GM04503 (cell line): ENCODE measurements around the gene SNX21.
"Not testable (repeated sequence)": the region's sequence is repeated elsewhere in the genome, so short reads cannot be mapped to it uniquely, and the experiment has no call there.

Source experiments
- DNase-seq: peaks from one replicate; pipeline ENCODE4 v3.0.0-alpha.2; 2012; ENCODE audit warnings: low read depth

The SNX21 gene, protein sequence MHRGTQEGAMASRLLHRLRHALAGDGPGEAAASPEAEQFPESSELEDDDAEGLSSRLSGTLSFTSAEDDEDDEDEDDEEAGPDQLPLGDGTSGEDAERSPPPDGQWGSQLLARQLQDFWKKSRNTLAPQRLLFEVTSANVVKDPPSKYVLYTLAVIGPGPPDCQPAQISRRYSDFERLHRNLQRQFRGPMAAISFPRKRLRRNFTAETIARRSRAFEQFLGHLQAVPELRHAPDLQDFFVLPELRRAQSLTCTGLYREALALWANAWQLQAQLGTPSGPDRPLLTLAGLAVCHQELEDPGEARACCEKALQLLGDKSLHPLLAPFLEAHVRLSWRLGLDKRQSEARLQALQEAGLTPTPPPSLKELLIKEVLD

GRCh38 chr20:45833030-45833882, at the start of gene SNX21:
Gene SNX21 (plus strand): TSS chr20:45833799. CDS start chr20:45833920, 121 bp downstream.
- DNase-seq, result peak; percentile 89

- DNase-seq, result no peak
Measured at GRCh38 chr20:45788351-45788750, 45.2 kb upstream of the SNX21 start.

GRCh38 chr20:45792317-45793118, 41.1 kb upstream of the SNX21 start:
- DNase-seq, result no peak

DNA sequence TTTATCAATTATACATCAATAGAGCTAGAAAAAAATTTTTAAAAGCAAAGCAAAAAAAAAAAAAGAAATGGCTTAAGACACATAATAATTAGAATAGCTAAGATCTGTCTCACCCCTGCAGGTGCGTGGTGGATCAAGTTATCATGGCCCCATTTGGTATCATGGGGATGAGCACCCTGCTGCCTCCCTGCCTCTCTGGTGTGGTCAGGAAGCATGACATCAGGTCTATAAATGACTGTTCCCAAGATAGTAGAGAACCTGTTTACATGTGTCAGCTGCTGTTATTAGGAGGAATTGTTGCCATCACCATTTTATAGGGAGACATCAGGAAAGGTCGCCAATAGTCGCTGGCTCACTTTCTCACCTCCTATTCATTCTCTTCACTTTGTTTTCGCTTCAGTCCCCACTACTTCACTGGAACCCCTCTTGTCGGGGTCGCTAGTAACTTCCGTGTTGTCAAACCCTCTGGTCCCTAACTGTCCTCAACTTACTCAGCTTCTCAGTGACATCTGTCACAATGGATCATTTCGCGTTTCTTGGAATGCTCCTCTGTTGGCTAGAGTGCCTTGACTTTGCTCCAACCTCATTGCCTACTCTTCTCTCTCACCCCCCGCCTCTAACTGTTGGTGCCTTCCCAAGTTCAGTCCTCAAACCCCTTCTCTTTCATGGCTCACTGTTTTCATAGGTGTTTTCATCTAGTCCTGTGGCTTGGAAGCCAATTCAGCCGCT, 37.1 kb upstream of the SNX21 start:
- no peak for DNase-seq

GRCh38 chr20:45797510-45797909, 36.1 kb upstream of the SNX21 start:
- DNase-seq, result not testable (repeated sequence)

DNA sequence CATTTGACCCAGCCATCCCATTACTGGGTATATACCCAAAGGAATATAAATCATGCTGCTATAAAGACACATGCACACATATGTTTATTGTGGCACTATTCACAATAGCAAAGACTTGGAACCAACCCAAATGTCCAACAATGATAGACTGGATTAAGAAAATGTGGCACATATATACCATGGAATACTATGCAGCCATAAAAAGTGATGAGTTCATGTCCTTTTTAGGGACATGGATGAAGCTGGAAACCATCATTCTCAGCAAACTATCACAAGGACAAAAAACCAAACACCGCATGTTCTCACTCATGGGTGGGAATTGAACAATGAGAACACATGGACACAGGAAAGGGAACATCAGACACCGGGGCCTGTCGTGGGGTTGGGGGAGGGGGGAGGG, 35.6 kb upstream of the SNX21 start:
- DNase-seq, result not testable (repeated sequence)

DNA sequence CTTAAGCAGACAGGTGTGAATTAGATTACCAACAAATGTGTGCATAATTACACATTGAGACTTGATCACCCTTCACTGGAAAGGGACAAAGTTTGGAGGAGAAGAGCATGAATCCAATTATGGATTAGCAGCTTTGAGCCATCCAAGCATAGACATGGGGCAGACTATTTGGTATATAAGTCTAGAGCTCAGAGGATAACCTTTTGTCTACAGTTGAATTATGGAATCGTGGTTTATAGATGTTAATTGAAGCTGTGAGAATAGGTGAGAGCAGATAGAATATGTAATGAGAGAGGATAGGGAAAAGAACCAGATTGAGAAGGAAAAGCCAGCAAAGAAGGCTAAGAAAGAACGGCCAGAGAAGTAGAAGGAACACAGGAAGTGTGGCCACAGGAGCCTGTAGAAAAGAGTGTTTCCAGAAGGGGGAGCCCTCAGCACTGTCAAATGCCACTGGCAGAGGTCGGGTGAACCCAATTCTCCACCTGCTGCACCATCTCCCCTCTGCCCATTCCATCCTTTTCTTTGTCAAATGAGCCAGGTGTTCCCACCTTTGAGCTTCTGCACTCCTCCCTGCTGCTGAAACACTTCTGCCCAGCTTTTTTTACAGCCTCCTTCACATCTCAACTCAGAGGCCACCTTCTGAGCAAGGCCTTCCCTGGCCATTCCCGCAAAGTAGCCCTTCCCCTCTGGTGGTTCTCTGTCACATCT, 34.5 kb upstream of the SNX21 start:
- DNase-seq, result no peak

DNA sequence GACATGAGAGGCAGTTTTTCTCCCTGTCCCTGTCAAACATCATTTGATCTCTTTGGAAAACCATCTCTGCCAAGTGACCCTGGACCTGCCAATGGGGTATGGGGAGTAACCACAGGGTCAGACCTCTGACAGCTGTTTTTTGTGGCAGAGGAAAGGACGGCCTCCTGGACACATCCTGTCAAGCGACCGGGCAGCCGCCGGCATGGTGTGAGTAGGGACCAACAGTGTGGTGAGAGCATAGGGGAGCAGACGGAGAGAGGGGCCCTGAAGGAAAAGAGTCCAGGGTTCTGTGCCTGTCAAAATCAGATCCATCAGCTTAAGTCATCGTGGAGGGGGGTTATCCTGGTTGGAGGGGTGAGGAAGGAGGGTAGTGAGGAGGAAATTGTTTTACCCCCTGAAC, 31.7 kb upstream of the SNX21 start:
- DNase-seq, result no peak

GRCh38 chr20:45810191-45810970, 23.2 kb upstream of the SNX21 start:
- DNase-seq, result no peak

DNA sequence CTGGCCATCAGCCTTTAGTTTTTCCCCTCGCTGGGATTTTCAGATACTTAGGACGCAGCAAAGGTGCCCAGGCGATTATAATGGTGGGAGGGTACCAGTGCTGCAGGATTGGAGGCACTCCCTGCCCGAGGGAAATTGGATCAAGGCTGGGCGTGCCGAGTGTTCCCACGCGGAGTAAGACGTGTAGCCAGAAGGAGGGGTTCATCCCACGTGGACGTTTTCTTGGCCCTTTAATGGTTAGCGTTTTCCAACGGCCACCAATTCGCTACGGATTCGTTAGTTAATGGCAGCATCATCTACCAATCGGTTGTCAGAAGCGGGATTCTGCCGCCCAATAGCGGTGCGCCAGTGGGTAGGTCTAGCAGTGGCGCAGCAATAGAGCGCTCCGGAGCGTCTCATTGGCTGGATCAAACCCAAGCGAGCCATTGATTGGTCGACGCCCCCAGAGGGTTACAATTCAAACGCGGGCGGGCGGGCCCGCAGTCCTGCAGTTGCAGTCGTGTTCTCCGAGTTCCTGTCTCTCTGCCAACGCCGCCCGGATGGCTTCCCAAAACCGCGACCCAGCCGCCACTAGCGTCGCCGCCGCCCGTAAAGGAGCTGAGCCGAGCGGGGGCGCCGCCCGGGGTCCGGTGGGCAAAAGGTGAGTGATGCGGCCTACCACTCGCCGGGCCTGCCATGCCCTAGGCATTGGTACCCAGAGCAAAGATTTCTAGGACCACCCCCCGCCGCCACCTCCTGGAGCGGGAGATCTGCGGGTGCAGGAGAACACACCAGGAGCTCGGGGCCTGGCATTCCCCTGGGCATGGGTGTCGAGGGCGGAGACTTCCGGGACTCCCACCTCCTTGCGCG, 21.2 kb upstream of the SNX21 start, which contains the start of gene UBE2C:
Gene UBE2C, plus strand, starts transcription at position 488 of the 849 bp plus-strand sequence. Its CDS starts 52 bp downstream, at position 540.
- DNase-seq, result peak; percentile 99

DNA sequence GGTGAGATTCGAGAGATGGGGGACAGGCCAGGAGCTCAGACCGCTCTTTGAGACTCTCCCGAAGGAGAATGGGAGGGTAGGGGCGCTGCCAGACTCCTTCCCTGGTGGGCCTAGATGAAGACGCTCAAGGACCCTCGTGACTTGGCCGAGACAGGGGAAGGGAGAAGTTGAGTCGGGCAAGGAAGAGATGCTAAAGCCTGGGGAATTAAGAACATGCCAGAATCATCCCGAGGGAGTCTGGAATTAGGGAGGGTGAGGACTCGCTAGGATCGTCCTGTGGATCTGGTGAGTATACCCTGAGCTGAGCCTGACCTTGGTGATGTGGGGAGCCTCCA, 20.6 kb upstream of the SNX21 start:
- no peak for DNase-seq

DNA sequence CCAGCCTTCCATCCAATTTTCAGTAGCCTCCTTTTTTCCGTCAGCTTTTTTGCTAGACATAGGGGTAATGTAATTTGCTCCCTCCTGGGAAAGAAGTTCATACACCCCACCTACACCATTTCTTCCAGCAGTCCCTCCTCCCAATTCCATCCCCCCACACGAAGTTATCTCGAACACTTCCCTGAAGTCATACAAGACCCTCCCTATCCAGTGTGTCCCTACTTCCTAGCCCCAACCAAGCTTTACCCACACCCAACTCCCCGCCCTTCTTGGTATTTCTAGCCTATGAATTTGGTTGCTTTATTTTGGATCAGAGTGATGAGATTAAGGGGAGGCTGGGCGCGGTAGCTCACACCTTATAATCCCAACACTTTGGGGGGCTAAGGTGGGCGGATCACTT, 20.1 kb upstream of the SNX21 start:
- no peak for DNase-seq

- DNase-seq, result no peak
Measured at GRCh38 chr20:45814314-45814713, 19.3 kb upstream of the SNX21 start.

DNA sequence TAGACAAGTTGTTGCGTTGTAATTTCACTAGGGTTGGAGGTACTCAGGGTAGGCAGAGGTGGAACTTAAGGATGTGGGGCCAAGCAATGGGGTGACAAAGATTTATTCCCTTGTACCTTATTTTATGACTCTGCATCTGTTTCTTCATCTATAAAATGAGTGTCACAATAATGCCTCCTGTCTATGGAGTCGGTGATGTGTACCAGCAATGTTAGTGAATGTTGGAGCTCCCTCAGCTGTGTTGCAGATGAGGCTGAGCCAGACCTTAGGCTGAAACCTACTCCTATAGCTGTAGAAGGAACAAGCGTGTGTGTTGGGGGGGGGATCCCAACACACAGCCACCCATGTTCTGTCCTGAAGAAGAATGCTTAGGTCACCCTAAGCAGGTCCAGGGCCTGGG, 16.6 kb upstream of the SNX21 start:
- no peak for DNase-seq

DNA sequence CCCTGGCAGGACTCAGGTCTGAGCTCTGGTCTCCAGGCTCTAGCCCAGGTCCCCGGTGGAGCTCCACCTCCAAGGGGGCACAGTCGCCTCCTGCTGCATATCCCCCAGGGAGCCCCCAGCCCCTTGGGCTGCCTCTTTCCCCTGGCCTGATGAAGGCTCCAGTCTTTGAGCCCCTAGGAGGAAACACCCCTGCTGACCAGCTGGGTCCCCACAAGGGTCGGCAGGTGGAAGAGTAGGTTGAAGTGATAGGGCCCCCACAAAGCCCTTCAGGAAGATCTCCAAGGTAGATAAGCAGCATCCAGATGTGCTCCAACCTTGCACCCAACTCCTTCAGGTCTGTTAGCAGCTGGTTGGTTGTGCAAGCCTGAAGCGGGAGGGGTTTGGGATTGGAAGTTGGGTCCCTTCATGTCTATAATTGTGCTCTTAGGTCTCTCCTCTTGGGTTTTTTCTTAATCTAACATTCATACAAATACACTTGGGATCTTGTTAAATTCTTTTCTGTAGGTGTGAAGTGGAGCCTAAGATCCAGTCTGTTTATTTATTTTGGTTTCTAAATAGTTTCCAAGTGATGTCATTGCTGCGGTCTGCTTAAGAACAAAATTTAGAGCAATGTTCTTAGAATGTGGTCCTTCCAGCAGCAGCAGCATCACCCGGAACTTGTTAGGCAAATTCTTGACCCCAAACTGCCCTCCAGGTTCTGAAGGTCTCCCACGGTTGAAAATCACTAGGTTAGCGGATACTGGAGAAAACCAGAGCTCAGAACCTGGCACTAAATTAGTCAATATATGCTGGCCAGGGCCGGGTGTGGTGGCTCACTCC, 16.0 kb upstream of the SNX21 start:
- no peak for DNase-seq

DNA sequence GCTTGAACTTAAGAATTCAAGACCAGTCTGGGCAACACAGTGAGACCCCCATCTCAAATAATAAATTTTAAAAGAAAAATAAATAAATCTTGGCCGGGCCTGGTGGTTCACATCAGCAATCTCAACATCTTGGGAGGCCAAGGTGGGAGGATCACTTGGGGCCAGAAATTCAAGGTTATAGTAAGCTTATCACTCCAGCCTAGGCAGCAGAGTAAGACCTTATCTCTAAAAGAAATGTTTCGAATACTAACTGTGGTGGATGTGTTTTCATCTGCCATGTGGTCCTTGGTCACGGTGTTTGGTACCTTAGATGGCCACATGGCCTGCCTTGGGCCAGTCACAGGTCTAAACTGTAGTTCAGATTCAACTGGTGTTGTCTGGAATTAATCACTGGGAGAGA, 15.4 kb upstream of the SNX21 start:
- DNase-seq, result no peak

GRCh38 chr20:45819466-45819865, 14.1 kb upstream of the SNX21 start:
- DNase-seq, result no peak

DNA sequence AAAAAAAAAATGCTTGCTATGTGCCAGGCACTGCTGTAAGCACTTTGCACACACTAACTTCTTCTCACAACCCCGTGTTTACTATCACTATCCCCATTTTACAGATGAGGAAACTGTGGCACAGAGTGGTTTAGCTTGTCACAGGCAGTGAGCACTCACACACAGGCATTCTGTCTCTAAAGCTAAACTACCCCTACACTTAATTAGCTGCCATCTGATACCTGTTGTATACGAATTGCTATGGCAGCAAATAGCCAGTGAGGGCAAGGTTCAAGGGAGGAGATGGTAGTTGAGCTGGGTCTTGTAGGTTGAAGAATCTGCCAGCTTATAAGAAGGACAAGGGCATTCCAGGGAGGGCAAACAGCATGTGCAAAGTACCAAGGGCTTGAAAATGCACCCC, 11.7 kb upstream of the SNX21 start:
- no peak for DNase-seq
